Endothelial cell of umbilical vein (primary cell): ENCODE data around the gene ARHGDIA. TPM values are rescaled to one million over a fixed set of nuclear protein-coding genes. Genes with fewer than 3 reads are reported as not detected.

Experiments used
- BruUV-seq: library from RNA; stranded (reverse); fragments of 400-500 nt; replicated peaks from 2 replicates; lab custom pipeline; 2021; lab: Mats Ljungman, UMichigan
- CTCF ChIA-PET: fragments of 300-600, 350-600 bp; sonication (Branson Sonifier 250); formaldehyde crosslinking; loops from one replicate; lab custom pipeline; 2021; ENCODE audit warnings: antibody characterized with exemption, inconsistent platforms; lab: Charles Lee
- POLR2A ChIA-PET: fragments of 300-600, 350-600 bp; sonication (Branson Sonifier 250); formaldehyde crosslinking; loops from one replicate; lab custom pipeline; 2021; ENCODE audit warnings: antibody characterized with exemption, inconsistent platforms; lab: Charles Lee
- DNase-seq: peaks from one replicate; pipeline ENCODE4 v3.0.0-alpha.2; 2011; ENCODE audit warnings: low read depth, low spot score
- FAIRE-seq: peaks from 2 replicates; lab custom pipeline; 2011; peaks lifted over from hg19 to GRCh38; lab: Jason Lieb, UNC
- H2AFZ ChIP-seq: 2 replicates; pipeline ENCODE4 v1.6.0; 2012; ENCODE audit warnings: low read depth, low read length, control low read depth, inconsistent platforms
- H3K27ac ChIP-seq: 2 replicates; pipeline ENCODE4 v1.5.1; 2011; ENCODE audit warnings: low read depth, mild to moderate bottlenecking, control low read depth, low read length, moderate library complexity; ENCODE audit not compliant: insufficient read depth
- H3K27me3 ChIP-seq, 2 experiments: 2 replicates each; pipeline versions ENCODE4 v1.6.0 to v1.6.1; 2011; ENCODE audit warnings: low read length in 2 of 2, mixed read lengths in 1 of 2; ENCODE audit not compliant: control insufficient read depth in 2 of 2, insufficient read depth in 2 of 2
- H3K36me3 ChIP-seq, 2 experiments: 2 replicates in 1 of 2; 3 replicates in 1 of 2; pipeline ENCODE4 v1.5.1; 2011; ENCODE audit warnings: low read length in 2 of 2, mild to moderate bottlenecking in 1 of 2, moderate library complexity in 1 of 2; ENCODE audit not compliant: control insufficient read depth in 2 of 2, insufficient read depth in 2 of 2; ENCODE audit errors: extremely low read depth in 1 of 2
- H3K4me1 ChIP-seq: 3 replicates; pipeline ENCODE4 v1.5.1; 2011; ENCODE audit warnings: mild to moderate bottlenecking, low read length; ENCODE audit not compliant: control insufficient read depth, insufficient read depth; ENCODE audit errors: extremely low read depth
- H3K4me2 ChIP-seq: 2 replicates; pipeline ENCODE4 v1.6.1; 2011; ENCODE audit warnings: low read length, control low read depth, mixed read lengths; ENCODE audit not compliant: insufficient read depth
- H3K4me3 ChIP-seq, 3 experiments: fragments of 200-600 bp in 1 of 3; sonication (generic), shearing (Covaris generic) in 1 of 3; replicated peaks in 1 of 3; 2 replicates each; pipeline ENCODE4 v1.5.1; 2011 to 2016; ENCODE audit warnings: control low read depth in 3 of 3, low read length in 3 of 3, mild to moderate bottlenecking in 2 of 3, inconsistent platforms in 1 of 3, low read depth in 1 of 3, moderate library complexity in 1 of 3; ENCODE audit not compliant: insufficient read depth in 1 of 3
- H3K79me2 ChIP-seq: 2 replicates; pipeline ENCODE4 v1.6.0; 2012; ENCODE audit warnings: low read length, inconsistent platforms; ENCODE audit not compliant: control insufficient read depth, insufficient read depth
- H3K9ac ChIP-seq: replicated peaks from 2 replicates; pipeline ENCODE3; 2011; ENCODE audit warnings: low read length, control low read depth; ENCODE audit not compliant: insufficient read depth; ENCODE audit errors: extremely low read depth
- H3K9me1 ChIP-seq: replicated peaks from 3 replicates; pipeline ENCODE4 v1.6.0; 2011; ENCODE audit warnings: mild to moderate bottlenecking, low read length; ENCODE audit not compliant: control insufficient read depth, insufficient read depth; ENCODE audit errors: extremely low read depth
- H3K9me3 ChIP-seq: replicated peaks from 2 replicates; pipeline ENCODE4 v1.5.1; 2012; ENCODE audit warnings: low read length, inconsistent platforms; ENCODE audit not compliant: control insufficient read depth, insufficient read depth
- H4K20me1 ChIP-seq: replicated peaks from 2 replicates; pipeline ENCODE3; 2011; ENCODE audit warnings: mild to moderate bottlenecking, low read length; ENCODE audit not compliant: control insufficient read depth, insufficient read depth; ENCODE audit errors: extremely low read depth
- CTCF ChIP-seq, 2 donors: IDR thresholded peaks; 1 replicate in 1 of 2; 2 replicates in 1 of 2; pipeline ENCODE4 v1.5.1; 2011; ENCODE audit warnings: low read length in 2 of 2, mild to moderate bottlenecking in 2 of 2, moderate library complexity in 2 of 2, control low read depth in 1 of 2, inconsistent platforms in 1 of 2, low read depth in 1 of 2; ENCODE audit not compliant: insufficient read depth in 1 of 2; ENCODE audit errors: extremely low read depth in 1 of 2
- EZH2 ChIP-seq: IDR thresholded peaks from 2 replicates; pipeline ENCODE4 v1.6.1; 2012; ENCODE audit warnings: borderline replicate concordance, low read depth, mild to moderate bottlenecking, moderate library complexity, low read length, inconsistent platforms; ENCODE audit not compliant: severe bottlenecking
- FOS ChIP-seq: IDR thresholded peaks from 2 replicates; pipeline ENCODE4 v1.6.1; 2011; ENCODE audit warnings: mild to moderate bottlenecking, low read length, moderate library complexity, borderline replicate concordance; ENCODE audit not compliant: insufficient read depth
- GATA2 ChIP-seq: IDR thresholded peaks from 2 replicates; pipeline ENCODE4 v1.7.0; 2011; ENCODE audit warnings: low read depth, mild to moderate bottlenecking, moderate library complexity, mixed read lengths, low read length; ENCODE audit not compliant: insufficient read length, insufficient read depth
- JUN ChIP-seq: IDR thresholded peaks from 2 replicates; pipeline ENCODE4 v1.6.1; 2011; ENCODE audit warnings: borderline replicate concordance, low read depth; ENCODE audit not compliant: insufficient read length, insufficient read depth
- MYC ChIP-seq: IDR thresholded peaks from one replicate; pipeline ENCODE4 v1.6.1; 2011; ENCODE audit warnings: mild to moderate bottlenecking, low read depth, low read length
- dilution Hi-C: fragments of 300-500 bp; cut with MboI; formaldehyde crosslinking; loops from one replicate; pipeline ENCODE4 v1.15.0; 2019; ENCODE audit warnings: low sequenced_read_pairs; ENCODE audit not compliant: extremely low pct_ligation_motif_present
- intact Hi-C: fragments of 100-400 bp; cut with micrococcal nuclease; formaldehyde crosslinking; loops from one replicate; pipeline ENCODE4 v1.10.0; 2022
- polyA plus RNA-seq, 4 experiments: library from polyadenylated mRNA; depleted of rRNA in 3 of 4; stranded (reverse) in 3 of 4; unstranded in 1 of 4; fragments of >200 nt; gene quantifications; 2 replicates each; pipeline versions ENCODE4 v1.2.1 to v1.2.3, GENCODE V29; 2011 to 2012; ENCODE audit warnings: missing spikeins in 1 of 4
- total RNA-seq: library from RNA; stranded (reverse); gene quantifications from 2 replicates; pipeline ENCODE4 v1.2.3, GENCODE V29; 2021
- TF ChIP-seq, protein P1 (sequence below): IDR thresholded peaks from 2 replicates; pipeline ENCODE4 v1.6.1; 2011; ENCODE audit not compliant: insufficient read depth, insufficient read length

The ARHGDIA gene
- total and polyA plus RNA-seq, 2 donors (not counting 3 experiments of a cell fraction or from before 2014, with no cell fraction given): 358 to 645 TPM

DNA sequence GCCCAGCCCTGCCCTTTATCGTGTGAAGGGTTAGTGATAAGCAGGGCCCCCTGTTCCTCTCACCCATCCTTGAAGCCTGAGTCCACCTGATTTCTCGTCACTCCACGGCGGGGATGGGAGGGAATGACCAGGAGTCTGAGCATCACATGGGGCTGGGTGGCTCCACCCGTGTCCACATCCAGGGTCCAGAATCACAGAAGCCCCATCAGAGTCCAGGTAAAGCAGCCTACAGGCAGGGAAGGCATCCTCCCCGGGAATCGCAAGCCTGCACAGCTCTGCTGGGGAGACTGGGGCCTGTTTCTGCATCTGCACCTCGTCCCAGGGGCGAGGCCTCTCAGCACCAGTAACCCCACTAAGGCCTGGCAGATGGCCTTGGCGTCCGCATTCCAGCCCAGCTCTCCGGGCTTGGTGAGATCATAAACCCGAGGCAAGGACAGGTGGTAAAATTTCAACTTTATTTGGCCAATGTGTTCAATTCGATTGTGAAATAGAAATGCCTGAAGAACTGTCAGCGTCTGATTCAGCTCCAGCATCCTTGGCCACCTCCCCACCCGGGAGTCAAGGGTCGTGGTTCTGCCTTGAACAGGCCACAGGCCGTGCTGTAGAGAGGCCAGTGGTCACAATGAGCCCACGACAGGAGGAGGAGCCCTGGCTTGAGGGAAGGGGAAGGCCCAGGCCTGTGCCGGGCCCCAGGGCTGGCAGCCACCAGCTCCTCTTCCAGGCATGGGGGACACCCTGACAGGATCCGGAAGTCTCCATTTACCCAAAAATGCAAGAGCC lies 28.2 kb downstream of the ARHGDIA start:
- H3K4me1 ChIP-seq: no peaks in the 10 kb centered on the region
- H3K4me2 ChIP-seq: no peak overlapping the region
- no peak overlapping the region for H3K27ac ChIP-seq
- no peaks in the 10 kb centered on the region for H3K27me3 ChIP-seq
- no peaks in the 10 kb centered on the region for H3K79me2 ChIP-seq
- POLR2A ChIA-PET: no interaction called here
- no peaks in the 10 kb centered on the region for H3K9me3 ChIP-seq
- dilution Hi-C loops: no loop called here
- no TSS peak for BruUV-seq
- FAIRE-seq (no peak), DNase-seq (no peak)
- H3K4me3 ChIP-seq: no peak overlapping the region
- TF ChIP-seq CTCF (IDR thresholded peaks at IDR 0.05; ENCODE audit: extremely low read depth in 1 of 2, insufficient read depth in 1 of 2, low read depth in 1 of 2, low read length in 2 of 2) (no peak), GATA2 (no peak), EZH2 (no peak), MYC (no peak), JUN (no peak), FOS (no peak)
- TF ChIP-seq, protein P1, sequence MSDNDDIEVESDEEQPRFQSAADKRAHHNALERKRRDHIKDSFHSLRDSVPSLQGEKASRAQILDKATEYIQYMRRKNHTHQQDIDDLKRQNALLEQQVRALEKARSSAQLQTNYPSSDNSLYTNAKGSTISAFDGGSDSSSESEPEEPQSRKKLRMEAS: no peak
- H2AFZ ChIP-seq: no peak overlapping the region
- no peaks in the 10 kb centered on the region for H4K20me1 ChIP-seq
- intact Hi-C loops: no loop called here
- peaks cover 24 to 48% of the 10 kb centered on the region in 2 experiments for H3K36me3 ChIP-seq
- CTCF ChIA-PET: interaction anchor here (1.2 kb wide), 1 partner anchor 321 kb away, joined by 3 read pairs; no protein-coding TSS in a partner anchor
- no peaks in the 10 kb centered on the region for H3K9me1 ChIP-seq
- H3K9ac ChIP-seq: no peak overlapping the region
